Osteoblast (primary cell): Measurements from ENCODE around the gene MVK. TPM values are rescaled to one million over a fixed set of nuclear protein-coding genes. Genes with fewer than 3 reads are reported as not detected.

Source experiments
- DNase-seq: peaks from one replicate; pipeline ENCODE4 v3.0.0; 2011; ENCODE audit warnings: low spot score, mixed read lengths; ENCODE audit not compliant: insufficient read length; ENCODE audit errors: missing footprints
- H2AFZ ChIP-seq: 2 replicates; pipeline ENCODE4 v1.6.0; 2011; ENCODE audit warnings: mild to moderate bottlenecking, low read length
- H3K27ac ChIP-seq: 2 replicates; pipeline ENCODE4 v1.5.1; 2011; ENCODE audit warnings: mild to moderate bottlenecking, low read depth, low read length, moderate library complexity
- H3K27me3 ChIP-seq: 2 replicates; pipeline ENCODE4 v1.6.0; 2012; ENCODE audit warnings: mild to moderate bottlenecking, control low read depth, inconsistent platforms, low read length, moderate library complexity; ENCODE audit not compliant: insufficient read depth
- H3K36me3 ChIP-seq: 2 replicates; pipeline ENCODE4 v1.5.1; 2011; ENCODE audit warnings: mild to moderate bottlenecking, low read length, control low read depth, moderate library complexity; ENCODE audit not compliant: insufficient read depth
- H3K4me1 ChIP-seq: 2 replicates; pipeline ENCODE4 v1.5.1; 2011; ENCODE audit warnings: mild to moderate bottlenecking, low read length, control low read depth, moderate library complexity; ENCODE audit not compliant: insufficient read depth
- H3K4me2 ChIP-seq: 2 replicates; pipeline ENCODE4 v1.6.0; 2011; ENCODE audit warnings: mild to moderate bottlenecking, low read length; ENCODE audit not compliant: insufficient read depth
- H3K4me3 ChIP-seq: fragments of 200-600 bp; sonication (generic); 3 replicates; pipeline ENCODE4 v1.5.1; 2012; ENCODE audit warnings: mild to moderate bottlenecking, low read length, inconsistent platforms; ENCODE audit not compliant: insufficient read depth
- H3K79me2 ChIP-seq: 2 replicates; pipeline ENCODE4 v1.6.0; 2012; ENCODE audit warnings: mild to moderate bottlenecking, low read length, control low read depth, inconsistent platforms; ENCODE audit not compliant: insufficient read depth
- H3K9me3 ChIP-seq: 2 replicates; pipeline ENCODE4 v1.5.1; 2011; ENCODE audit warnings: low read depth, low read length, control low read depth
- H4K20me1 ChIP-seq: 2 replicates; pipeline ENCODE4 v1.6.0; 2012; ENCODE audit warnings: mild to moderate bottlenecking, low read length, control low read depth; ENCODE audit not compliant: insufficient read depth
- total RNA-seq: library from RNA; depleted of rRNA; stranded (reverse); fragments of >200 nt; gene quantifications from 2 replicates; pipeline ENCODE4 v1.2.3, GENCODE V29; 2012
- TF ChIP-seq, protein P1 (sequence below): IDR thresholded peaks from 2 replicates; pipeline ENCODE4 v1.5.1; 2011; ENCODE audit warnings: mild to moderate bottlenecking, low read depth, low read length, moderate library complexity; ENCODE audit errors: extremely low read depth

MVK gene
- total RNA-seq, 1 donor: 31.1 TPM

DNA sequence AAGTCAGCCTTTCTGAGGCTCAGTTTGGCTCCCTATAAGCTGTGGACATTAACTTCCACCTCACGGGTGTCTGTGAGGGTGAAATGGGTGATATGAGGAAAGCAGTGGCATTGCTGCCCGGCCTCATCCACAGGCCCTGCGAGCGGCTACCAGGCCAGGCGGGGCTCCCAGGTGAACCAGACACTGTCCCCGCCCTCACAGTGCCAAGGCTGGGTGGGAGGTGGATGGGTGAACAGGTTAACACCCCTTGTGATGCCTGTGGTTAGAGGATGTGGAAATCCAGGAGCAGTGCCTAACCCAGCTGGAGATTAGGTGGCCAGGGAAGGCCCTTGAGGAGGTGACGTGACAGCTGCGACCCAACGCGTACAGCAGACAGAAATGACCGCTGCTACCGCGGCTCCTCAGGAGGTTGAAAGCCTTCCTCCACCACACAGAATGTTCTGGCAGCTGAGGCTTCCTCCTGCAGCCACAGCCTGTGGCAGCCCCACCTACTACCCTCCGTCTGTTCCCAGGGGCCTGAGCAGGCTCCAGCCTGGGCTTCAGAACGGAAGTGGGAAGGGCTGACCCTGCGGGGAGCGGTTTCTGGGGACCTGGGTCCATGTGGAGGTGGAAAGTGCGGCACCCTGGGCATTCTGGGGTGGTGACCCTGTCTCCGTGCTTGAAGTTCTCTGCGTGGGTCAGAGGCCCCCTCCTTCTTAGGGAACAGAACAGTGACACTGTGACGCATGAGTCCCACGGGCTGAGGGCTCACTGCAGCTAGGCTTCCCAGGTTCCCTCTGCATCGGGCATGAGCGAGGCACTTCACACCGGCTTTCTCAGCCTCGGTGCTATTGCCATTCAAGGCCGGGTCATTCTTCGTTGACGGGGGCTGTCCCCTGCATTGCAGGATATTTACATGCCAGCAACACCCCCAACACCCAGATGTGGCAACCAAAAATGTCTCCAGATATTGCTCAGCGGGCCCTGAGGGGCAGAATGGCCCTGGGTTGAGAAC is 10.0 kb upstream of the MVK start:
- Histone ChIP-seq H3K27me3 (no peaks in the 10 kb centered on the region), H2AFZ (peak overlapping the region; percentile 76), H3K27ac (peak overlapping the region; percentile 58), H3K4me3 (peak overlapping the region; percentile 35), H3K36me3 (peaks cover 8% of the 10 kb centered on the region), H3K4me2 (peak overlapping the region; percentile 48), H3K79me2 (no peaks in the 10 kb centered on the region), H4K20me1 (no peaks in the 10 kb centered on the region), H3K4me1 (peaks cover 10% of the 10 kb centered on the region), H3K9me3 (no peaks in the 10 kb centered on the region)
- peak; percentile 85 for DNase-seq
- TF ChIP-seq, protein P1, sequence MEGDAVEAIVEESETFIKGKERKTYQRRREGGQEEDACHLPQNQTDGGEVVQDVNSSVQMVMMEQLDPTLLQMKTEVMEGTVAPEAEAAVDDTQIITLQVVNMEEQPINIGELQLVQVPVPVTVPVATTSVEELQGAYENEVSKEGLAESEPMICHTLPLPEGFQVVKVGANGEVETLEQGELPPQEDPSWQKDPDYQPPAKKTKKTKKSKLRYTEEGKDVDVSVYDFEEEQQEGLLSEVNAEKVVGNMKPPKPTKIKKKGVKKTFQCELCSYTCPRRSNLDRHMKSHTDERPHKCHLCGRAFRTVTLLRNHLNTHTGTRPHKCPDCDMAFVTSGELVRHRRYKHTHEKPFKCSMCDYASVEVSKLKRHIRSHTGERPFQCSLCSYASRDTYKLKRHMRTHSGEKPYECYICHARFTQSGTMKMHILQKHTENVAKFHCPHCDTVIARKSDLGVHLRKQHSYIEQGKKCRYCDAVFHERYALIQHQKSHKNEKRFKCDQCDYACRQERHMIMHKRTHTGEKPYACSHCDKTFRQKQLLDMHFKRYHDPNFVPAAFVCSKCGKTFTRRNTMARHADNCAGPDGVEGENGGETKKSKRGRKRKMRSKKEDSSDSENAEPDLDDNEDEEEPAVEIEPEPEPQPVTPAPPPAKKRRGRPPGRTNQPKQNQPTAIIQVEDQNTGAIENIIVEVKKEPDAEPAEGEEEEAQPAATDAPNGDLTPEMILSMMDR: no peak

DNA sequence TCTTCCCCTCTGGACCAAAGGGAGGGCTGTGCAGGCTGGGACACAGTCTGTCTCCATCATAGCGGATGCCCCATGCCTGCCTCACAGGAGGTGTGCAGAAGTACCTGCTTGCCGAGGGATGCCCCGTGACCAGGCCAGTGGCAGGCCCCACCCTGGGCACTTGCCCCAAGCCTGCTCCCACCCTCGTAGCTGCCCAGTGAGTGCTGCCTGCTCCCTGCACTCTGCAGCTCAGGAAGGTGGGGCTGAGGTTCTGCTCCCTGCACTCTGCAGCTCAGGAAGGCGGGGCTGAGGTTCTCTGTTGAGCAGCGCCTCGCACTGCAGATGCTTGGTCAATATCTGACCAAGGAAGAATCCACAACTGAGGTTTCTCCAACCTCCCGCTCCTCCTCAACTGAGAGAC is 7.2 kb upstream of the MVK start:
- TF ChIP-seq, protein P1: no peak
- peaks cover 10% of the 10 kb centered on the region for H3K4me1 ChIP-seq

DNA sequence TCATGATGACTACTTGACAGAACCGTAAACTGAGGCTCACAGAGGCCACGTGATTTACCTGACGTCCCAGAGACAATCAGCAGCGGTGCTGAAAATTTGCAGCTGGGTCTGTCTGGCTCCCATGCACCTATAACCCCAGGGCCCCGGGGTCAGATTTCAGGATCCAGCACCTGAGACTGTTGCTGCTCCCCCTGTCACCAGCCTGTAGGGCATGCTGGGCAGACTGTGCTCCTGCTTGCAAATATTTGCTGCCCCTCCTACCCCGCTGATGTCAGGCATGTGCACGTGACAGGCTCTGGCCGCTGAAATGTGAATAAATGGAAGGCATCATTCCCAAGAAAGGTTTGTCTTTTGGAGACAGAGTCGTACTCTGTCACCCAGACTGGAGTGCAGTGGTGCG is 6.3 kb upstream of the MVK start:
- Histone ChIP-seq H4K20me1 (no peaks in the 10 kb centered on the region), H3K27me3 (no peaks in the 10 kb centered on the region), H3K4me1 (peaks cover 10% of the 10 kb centered on the region), H3K27ac (no peak overlapping the region), H3K4me2 (no peak overlapping the region), H2AFZ (no peak overlapping the region), H3K79me2 (no peaks in the 10 kb centered on the region), H3K4me3 (no peak overlapping the region), H3K9me3 (no peaks in the 10 kb centered on the region), H3K36me3 (peaks cover 10% of the 10 kb centered on the region)
- TF ChIP-seq, protein P1: no peak
- DNase-seq: peak; percentile 10

More for the DNA sequence above, 7.2 kb upstream of the MVK start:
- no peaks in the 10 kb centered on the region for H3K9me3 ChIP-seq
- H2AFZ ChIP-seq: no peak overlapping the region
- no peak overlapping the region for H3K4me2 ChIP-seq
- H3K4me3 ChIP-seq: no peak overlapping the region
- H3K36me3 ChIP-seq: peaks cover 12% of the 10 kb centered on the region
- H3K27ac ChIP-seq: no peak overlapping the region
- no peaks in the 10 kb centered on the region for H3K79me2 ChIP-seq
- no peaks in the 10 kb centered on the region for H4K20me1 ChIP-seq
- H3K27me3 ChIP-seq: no peaks in the 10 kb centered on the region
- DNase-seq: no peak

DNA sequence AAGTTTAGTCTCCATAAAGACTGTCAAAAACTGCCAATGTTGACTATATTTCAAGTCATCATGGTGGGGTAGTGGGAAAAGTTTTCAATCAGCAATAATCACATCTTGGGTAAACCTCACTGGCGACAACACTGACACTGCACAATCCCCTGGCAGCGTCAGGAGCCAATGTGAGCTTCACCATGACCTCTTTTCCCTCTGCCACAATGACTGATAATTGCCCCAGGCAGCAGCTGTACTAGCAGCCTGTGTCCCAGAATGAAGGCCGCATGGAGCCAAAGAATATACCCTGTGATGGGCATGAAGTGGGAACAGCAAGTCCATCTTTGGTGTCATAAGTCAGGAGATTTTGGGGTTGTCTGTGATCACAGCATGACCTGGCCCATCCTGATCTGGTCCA is 5.6 kb upstream of the MVK start:
- peaks cover 9% of the 10 kb centered on the region for H3K36me3 ChIP-seq
- no peak overlapping the region for H3K4me3 ChIP-seq
- H3K27me3 ChIP-seq: no peaks in the 10 kb centered on the region
- H3K4me1 ChIP-seq: peaks cover 10% of the 10 kb centered on the region
- peak; percentile 35 for DNase-seq
- no peak overlapping the region for H3K4me2 ChIP-seq
- H2AFZ ChIP-seq: no peak overlapping the region
- TF ChIP-seq, protein P1: no peak
- no peak overlapping the region for H3K27ac ChIP-seq
- H3K9me3 ChIP-seq: no peaks in the 10 kb centered on the region
- no peaks in the 10 kb centered on the region for H4K20me1 ChIP-seq
- peaks cover 2% of the 10 kb centered on the region for H3K79me2 ChIP-seq
